GM12892 (cell line): Measurements from ENCODE around the gene MYO1A.
"Not testable (repeated sequence)": the region's sequence is repeated elsewhere in the genome, so short reads cannot be mapped to it uniquely, and the experiment has no call there.

Source experiments
- DNase-seq: peaks from one replicate; pipeline ENCODE4 v3.0.0; 2011; ENCODE audit not compliant: insufficient read length
- FAIRE-seq: peaks from 2 replicates; lab custom pipeline; 2011; peaks lifted over from hg19 to GRCh38; lab: Jason Lieb, UNC
- POLR2A ChIP-seq: IDR thresholded peaks from 2 replicates; pipeline ENCODE4 v1.6.1; 2011; ENCODE audit warnings: low read depth, low read length, control low read depth
- POLR2AphosphoS5 ChIP-seq: IDR thresholded peaks from 2 replicates; pipeline ENCODE4 v1.6.1; 2011; ENCODE audit warnings: low read depth, low read length, control low read depth
- TAF1 ChIP-seq: IDR thresholded peaks from 2 replicates; pipeline ENCODE4 v1.6.1; 2011; ENCODE audit warnings: low read depth, mild to moderate bottlenecking, control low read depth, low read length, borderline replicate concordance

Gene MYO1A

DNA sequence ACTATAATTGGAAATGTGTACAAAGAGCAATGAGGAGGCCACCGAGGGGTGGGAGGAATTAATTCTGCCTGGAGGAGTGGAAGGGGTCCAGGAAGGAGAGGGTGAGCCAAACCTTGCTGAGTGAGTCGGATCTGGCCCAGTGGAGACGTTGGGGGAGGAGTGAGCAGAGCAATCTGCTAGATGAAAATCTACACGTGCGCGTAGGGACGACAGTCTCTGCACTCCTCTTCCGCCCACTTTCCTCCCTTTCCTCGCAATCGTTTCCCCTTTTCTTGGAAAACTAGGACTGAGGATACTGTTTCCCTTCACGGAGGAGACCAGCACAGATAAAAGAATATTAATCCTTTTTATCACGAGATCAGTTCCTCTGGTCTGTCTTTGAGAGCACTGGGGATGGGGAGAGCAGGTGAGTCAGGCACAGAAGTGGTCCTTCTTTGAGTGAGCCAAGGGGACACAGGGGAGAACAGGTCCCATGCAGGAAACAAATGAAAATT is 36.1 kb upstream of the MYO1A start:
- FAIRE-seq (no peak), DNase-seq (no peak)

DNA sequence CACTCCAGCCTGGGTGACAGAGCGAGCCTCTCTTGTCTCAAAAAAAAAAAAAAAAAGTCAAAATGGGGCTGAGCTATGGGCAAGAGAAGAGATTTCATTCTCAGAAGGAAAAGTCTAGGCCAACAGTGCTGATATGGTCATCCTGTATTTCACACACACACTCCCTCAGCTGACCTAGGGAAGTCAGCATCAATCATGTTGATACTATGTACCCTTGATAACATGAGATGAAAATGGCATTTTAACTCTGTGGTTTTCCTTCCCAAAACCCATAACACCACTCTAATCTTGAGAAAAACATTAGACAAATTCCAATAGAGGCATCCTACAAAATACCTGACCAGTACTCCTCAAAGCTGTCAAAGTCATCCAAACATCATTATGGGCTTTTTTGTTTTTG is 30.9 kb upstream of the MYO1A start:
- DNase-seq (no peak), FAIRE-seq (no peak)
- TF ChIP-seq POLR2A: no peak
- TF ChIP-seq TAF1: no peak
- TF ChIP-seq POLR2AphosphoS5: no peak

More for the DNA sequence above, 36.1 kb upstream of the MYO1A start:
- TF ChIP-seq POLR2AphosphoS5: no peak
- TF ChIP-seq POLR2A: no peak; the same call in 1 of the 2 replicates
- TF ChIP-seq TAF1: no peak

DNA sequence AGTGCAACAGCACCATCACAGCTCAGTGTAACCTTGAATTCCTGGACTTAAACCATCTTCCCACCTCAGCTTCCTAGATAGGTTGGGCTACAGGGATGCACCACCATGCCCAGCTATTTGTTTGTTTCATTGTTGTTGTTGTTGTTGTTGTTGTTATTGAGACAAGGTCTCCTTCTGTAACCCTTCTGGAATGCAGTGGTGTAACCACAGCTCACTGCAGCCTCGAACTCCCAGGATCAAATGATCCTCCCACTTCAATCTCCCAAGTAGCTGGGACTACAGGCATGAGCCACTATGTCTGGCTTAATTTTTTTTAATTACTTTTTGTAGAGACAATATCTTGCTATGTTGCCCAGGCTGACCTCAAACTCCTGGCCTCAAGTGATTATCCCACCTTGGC is 29.9 kb upstream of the MYO1A start:
- TF ChIP-seq TAF1 (no peak), POLR2A (no peak), POLR2AphosphoS5 (no peak)
- no peak for DNase-seq
- FAIRE-seq: no peak

DNA sequence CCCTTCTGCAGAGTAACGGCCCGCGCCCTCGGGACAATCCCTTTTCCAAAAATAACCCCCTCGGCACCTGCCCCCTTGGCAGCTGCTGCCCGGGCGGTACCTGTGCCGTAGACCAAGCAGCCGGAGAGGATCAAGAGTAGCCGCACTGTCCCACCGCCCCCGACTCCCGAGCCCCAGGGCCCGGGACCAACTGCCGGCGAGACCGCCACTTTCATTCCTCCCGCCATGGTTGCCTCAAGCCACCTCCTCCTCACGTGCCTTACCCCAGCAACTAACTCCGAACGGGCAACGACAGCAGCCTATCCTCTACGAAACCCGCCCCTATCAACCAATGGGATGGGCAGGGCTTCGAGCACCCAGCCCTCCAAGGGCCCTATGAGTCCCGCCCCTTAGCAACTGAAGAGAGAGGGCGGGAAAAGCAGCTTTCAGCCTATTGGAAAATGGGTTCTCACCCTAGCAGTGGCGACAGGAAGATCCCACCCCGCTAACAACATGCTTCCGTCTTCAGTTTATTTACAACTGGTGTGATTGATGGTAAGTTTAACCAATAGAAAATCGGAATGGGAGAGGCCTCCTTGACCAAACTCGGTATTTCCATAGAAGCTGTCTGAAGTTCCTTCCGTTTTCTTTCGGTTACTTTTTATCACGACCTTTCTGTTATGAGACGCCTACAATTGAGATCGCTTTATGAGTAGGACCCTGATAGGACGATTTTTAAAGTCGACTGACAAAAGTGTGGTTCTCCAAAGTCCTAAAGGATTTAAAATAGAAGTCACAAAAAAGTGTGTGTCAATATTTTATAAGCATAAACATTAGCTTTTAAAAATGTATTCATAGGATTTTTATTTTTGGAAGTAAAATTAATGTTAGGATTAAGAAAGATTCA is 28.8 kb upstream of the MYO1A start, which contains the start of gene NEMP1:
Gene NEMP1 (minus strand): TSS at position 273 of the 886 bp plus-strand sequence. CDS start 46 bp downstream, at position 227.
- DNase-seq (peak; percentile 95), FAIRE-seq (peak; percentile 97)
- peak; percentile 81 for TF ChIP-seq POLR2A
- TF ChIP-seq TAF1: peak; percentile 60; the same call in 1 of the 2 replicates
- TF ChIP-seq POLR2AphosphoS5: peak; percentile 83

DNA sequence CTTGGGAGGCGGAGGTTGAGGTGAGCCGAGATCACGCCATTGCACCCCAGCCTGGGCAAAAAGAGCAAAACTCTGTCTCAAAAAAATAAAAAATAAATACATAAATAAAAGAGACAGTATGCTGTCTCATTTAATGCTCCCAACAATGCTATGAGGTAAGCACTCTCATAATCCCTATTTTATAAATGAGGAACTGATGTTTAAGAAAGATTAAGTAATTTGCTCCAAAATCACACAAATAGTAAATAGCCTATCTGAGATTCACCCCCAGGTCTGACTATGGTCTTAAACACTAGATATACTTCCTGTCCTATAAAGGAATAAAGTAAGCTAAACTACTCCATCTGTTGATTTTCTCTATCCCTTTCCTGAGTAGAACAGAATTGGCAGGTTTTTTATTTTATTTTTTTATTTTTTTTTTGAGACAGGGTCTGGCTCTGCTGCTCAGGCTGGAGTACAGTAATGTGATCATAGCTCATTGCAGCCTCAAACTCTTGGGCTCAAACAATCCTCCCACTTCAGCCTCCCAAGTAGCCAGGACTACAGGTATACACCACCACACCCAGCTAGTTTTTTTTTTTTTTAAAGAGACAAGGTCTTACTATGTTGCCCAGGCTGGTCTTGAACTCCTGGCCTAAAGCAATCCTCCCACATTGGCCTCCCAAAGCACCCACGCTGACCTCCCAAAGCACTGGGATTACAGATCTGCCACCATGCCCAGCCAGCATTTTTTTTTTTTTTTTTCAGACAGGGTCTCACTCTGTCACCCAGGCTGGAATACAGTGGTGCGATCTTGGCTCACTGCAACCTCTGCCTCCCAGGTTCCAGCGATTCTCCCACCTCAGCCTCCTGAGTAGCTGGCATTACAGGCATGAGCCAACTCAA is 23.9 kb upstream of the MYO1A start:
- not testable (repeated sequence) for FAIRE-seq, DNase-seq

DNA sequence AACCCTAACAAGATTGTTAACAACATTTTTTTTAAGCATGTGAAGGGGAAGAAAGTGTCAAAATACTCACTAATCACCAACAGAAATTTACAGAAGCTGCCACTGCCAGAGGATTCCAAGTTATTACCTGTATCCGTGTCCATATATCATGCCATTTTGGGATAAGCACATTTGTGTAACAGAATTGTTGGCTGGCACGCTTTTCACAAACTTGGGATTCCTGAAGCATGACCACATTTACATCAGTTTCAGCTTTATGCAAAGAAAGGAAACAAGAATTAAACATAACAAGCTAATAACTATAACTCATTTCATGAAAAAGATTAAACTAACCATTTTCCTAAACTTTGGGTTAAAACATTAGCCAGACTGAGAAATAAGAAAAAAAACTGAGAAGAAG is 22.7 kb upstream of the MYO1A start:
- no peak for FAIRE-seq
- DNase-seq: no peak
- no peak for TF ChIP-seq TAF1
- TF ChIP-seq POLR2A: no peak

DNA sequence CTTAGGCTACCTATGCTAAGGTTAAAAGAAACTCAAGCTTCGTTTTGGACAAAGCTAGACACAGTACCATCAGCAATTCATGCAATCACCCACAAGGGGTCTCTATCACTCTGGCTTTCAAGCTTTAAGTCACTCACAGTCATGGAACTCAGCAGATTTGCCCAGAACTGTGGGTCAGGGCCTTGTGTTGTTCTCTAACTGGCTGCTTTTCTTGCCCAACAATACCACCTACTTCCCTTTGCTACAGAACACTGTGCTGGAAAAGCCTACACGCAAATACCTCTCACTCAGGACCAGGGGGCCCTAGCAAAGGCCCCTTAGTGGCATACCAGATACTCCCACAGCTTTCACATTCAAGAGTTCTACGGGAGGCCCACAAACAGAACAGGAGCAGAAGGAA is 19.6 kb upstream of the MYO1A start:
- DNase-seq (no peak), FAIRE-seq (peak; percentile 64)
- TF ChIP-seq POLR2AphosphoS5: no peak
- no peak for TF ChIP-seq TAF1
- TF ChIP-seq POLR2A: no peak

DNA sequence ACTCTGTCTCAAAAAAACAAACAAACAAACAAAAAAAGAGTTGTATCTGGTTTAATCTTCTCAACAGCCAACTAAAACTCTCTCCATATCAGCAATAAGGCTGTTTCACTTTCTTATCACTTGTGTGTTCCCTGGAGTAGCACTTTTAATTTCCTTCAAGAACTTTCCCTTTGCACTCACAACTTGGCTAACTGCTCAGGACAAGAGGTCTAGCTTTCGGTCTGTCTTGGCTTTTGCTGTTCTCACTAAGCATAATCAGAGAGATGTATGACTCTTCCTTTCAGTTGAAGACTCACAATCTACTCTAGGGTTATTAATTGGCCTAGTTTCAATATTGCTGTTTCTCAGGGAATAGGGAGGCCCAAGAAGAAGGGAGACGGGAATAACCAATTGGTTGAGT is 16.3 kb upstream of the MYO1A start:
- no peak for TF ChIP-seq TAF1
- TF ChIP-seq POLR2AphosphoS5: no peak
- no peak for TF ChIP-seq POLR2A
- DNase-seq (no peak), FAIRE-seq (no peak)

DNA sequence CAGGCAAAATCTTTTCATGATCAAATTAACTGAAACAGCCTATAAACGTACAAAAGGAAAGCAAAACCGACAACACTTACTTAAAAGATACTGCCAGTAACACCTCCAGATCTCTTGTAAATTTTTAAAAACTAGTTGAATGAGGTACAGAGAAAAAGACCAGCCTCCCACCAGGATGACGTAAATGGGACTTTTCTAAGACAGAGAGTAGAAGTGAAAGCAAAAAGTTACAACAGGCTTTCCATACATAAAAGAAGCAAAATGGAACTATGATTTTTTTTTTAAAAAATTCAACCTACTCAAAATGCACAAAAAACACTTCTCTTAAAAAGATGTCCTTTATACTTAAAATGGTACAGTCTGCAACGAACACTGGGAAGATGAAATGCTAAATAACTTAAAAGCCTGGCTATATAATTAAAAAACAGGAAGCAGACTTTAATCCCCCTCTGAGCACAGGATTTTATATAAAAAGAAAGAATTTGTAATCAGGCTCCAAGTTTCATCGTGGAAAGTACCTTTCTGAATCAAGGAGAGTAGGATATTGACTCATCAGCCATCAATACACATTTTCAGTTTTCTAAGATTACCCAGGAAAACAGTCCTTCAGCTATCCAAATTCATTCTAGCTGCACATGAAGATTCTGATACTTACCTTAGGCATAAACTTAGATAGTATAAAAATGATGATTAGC is 14.2 kb upstream of the MYO1A start:
- DNase-seq: peak; percentile 23
- TF ChIP-seq TAF1: no peak
- TF ChIP-seq POLR2A: no peak
- no peak for TF ChIP-seq POLR2AphosphoS5
- peak; percentile 90 for FAIRE-seq

DNA sequence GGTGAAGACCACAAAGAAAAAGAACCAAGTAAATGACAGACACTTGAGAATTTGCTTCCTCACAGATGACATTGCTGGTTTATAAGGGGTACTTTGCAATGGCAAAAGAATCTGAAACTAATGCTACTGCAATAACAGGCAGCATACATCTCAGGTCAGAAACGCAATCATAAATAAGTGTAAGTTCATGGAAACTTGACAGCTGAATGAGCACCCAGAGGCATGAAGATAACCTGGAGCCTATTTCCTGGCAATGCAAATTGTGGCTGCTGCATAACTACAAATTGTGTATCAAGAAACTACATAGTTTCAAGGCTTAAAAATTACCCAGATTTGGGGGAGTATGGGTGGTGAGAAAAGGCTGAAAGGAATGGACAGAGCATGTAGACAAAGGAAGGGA is 8.5 kb upstream of the MYO1A start:
- TF ChIP-seq POLR2A (no peak), POLR2AphosphoS5 (no peak), TAF1 (no peak)
- DNase-seq: no peak
- FAIRE-seq: peak; percentile 79
